ENCODE measurements around the gene CYLD.

CYLD gene

DNA sequence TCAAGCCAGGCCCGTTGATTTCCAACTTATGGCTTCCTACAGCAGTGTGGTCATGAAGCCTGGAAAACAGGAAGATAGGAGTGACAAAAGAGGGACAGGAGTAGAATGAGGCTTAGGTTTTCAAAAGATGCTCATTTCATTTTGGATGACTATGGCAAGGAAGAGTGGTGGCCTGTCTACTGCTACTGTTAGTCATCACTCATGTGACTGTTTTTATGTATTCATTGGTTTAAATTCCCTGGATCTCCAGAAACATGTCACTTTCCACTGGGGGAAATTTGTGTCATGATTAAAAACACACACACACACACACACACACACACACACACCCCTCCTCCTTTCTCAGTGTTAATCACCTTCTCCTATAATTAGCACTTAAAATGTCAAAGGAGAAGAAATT is 1.1 kb upstream of the CYLD start:
- DNase-seq = no peak

DNA sequence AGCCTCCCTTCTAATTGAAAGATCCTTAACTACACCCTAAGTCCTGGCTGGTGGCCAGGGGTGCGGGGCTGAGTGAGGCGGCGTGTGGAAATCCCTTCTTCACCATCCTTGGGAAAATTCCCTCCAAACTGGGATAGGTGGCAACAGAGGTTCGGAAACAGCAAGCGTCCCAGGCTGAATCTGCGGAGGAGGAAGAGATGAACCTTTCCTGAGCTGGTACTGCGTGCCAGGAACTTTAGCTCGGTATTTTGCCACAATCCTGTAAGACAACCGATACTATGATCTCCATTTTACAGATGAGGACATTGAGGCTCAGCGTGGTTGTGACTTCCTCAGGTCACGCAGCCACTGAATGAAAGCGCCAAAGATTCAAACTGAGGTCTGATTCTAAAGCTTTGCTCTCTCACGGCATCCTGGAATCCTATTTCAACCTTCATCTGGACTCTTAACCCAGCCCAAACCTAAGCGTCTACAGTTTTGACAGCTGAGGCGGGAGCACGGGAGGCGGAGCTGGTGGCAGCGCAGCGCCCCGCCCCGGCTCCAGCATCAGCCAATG is 583 bp upstream of the CYLD start:
- no peak for DNase-seq

DNA sequence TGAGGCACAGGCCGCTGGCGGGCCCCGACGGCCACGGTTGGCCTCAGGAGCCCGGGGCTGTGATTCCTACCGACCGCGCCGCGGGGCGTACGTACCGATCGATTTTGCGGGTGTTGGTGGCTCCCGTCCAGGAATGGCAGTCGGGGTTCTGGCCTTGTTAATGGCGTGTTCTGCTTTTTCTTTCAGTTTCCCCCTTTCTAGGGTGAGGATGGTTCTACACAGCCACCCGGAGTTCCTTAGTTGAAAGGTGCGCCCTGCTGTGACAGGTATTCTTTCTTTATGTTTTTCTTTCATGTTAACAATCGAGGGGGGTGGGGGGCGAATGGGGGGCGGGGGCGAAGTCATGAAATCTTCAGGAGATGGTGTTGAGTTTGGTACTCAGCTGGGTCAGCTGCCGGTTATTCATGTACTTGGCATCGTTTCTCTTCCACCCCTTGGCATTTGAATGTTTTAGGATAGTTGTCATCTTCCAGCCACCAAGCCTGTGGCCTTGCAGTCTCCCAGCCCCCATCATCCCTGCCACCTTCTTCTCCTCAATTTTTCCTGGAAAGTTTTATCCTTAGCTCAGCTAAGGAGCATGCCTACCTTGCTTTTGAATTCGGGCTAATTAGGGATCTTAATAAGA is 802 bp downstream of the CYLD start:
- DNase-seq = peak in 7 of 14 donors; percentile 20 to 68 (median 46)

DNA sequence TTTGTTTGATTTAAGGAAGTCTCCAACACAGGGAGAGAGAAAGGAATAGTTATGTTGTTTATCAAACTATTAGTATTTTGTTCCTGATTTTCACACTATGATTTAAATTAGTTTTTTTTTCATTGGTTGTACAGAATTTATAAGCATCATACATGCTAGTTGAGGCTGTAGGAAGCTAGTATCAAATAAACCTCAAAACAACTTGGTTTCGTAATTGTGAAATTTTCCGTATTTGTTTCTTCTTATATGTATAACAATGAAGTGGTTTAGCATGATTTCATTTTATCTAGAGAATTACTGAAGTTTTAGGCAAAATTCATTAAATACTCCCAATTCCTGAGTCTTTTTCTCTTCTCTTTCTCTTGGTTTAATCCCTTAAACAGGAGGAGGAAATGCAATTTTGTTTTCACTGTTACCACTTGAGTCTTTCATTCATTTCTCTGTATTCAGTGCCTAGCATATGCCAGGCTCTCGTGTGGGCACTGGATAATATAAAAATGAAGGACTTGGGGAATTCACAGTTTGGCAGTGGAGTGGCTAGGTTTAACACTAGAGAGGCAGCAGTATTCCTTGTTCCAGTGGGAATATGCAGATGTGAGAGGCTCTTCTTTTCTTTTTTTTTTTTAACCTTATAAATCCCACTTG is 1.8 kb downstream of the CYLD start:
- no peak for DNase-seq

DNA sequence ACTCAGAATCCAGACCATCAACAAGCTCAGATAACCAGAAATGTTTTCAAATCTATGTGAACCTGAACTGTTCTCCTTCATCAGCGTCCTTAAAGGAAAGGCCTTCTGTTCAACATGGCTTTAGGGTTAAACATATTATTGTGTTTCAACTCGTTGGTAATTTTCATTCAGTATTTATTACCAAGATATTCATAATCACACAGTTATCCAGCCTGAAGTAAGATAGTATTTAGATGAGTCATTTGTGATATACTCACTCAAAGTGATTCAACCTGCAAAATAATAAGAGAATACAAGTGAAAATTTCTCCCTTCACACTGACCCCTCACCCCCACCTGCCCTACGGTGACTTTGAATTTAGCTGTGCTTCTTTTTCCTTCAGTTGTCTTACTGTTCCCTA is 3.0 kb downstream of the CYLD start:
- no peak for DNase-seq

DNA sequence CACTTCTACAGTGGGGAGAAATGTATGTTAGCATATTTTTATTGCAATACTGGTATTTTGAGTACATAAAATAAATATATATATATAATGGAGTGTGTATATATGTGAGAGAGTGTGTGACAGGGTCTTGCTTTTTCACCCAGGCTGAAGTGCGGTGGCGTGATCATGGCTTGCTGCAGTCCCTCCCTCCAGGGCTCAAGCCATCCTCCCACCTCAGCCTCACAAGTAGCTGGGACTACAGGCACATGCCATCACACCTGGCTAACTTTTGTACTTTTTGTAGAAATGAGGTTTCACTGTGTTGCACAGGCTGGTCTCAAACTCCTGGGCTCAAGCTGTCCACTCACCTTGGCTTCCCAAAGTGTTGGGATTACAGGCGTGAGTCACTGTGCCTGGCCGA is 4.1 kb downstream of the CYLD start:
- no peak for DNase-seq

DNA sequence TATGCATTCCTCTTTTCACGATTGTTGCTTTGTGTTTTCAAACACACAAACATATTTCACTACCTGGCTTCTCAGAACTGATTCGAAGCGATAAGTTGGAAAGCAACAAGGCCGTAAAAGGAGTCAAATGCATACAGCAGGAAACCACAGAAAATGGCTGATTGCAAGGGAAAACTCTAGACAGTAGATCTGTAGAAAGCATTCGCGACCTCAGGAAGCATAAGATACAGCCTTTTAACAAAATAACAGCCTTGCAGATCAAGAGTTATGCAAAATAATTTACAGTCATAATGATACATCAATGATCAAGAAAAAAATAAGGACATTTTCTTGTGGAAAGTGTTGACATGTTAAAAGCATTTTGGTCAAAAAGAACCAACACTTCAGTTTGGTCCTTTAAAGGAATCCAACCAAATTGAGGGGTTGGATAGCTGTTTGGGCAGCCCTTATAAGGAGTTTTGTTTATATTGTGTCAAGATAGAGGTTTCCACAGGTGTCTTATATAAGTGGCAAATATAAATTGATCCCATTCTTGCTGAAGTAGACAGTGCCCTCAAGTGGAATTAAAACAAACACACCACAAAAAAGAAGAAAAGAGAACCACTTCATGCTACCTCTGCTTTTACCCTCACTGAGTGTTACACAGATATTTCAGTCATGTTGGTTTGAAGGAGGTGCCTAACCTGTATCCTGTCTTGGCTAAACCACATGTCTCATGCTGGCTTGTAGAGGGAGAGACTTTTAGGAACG is 5.5 kb downstream of the CYLD start:
- peak in 1 of 14 donors; percentile 2 for DNase-seq

DNA sequence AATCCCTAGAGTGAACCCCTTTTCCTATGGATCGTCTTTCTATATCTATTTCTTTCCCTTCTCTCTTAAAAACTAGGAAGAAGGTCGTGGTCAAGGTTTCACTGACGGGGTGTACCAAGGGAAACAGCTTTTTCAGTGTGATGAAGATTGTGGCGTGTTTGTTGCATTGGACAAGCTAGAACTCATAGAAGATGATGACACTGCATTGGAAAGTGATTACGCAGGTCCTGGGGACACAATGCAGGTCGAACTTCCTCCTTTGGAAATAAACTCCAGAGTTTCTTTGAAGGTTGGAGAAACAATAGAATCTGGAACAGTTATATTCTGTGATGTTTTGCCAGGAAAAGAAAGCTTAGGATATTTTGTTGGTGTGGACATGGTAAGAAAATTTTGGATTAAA is 9.6 kb downstream of the CYLD start:
- no peak for DNase-seq

DNA sequence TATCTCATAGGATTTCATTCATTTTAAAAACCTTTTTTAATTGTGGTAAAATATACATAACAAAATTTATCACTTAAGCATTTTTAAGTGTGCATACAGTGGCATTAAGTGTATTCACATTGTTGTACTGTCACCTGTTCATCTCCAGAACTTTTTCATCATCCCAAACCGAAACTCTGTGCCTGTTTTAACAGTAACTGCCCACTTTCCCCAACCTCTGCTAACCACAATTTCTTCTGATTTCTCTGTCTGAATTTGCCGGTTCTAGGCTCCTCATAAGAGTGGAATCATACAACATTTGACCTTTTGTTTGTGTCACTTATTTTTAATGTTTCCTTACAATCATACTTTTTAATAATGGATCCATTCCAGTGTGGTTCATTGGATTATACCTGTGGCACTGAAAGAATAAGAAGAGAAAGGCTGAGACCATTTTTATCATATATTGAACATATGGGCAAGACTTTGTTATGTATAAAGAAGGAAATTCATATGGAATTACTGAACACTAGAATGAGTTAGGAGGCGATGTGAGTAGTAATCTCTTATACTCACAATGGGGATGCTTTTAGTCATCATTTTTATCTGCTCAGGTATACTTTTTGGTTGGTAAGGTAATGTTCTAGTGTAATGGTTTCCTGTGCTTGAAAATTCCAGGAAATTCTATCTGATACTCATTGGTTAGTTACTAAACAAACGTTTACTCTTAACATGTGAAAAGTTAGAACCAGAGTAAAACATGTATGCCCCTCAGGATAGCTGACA is 10.8 kb downstream of the CYLD start:
- no peak for DNase-seq

DNA sequence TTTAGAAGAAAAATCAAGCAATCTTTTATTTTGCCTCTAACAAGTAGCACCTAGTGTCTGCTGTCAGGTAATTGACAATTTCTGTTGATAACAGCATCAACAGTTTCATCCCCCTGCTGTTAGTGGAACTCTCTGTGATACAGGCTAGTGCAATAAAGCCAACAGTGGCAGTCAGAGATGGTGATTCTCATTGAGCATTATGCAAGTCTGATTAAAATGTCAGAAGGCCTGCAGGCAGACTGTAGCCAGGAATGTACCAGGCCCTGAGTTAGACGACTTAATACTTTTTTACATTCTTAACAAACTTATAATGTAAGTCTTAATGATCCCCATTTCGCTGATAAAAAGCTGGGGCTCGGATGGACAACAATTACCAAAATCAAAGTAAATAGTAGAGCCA is 14.6 kb downstream of the CYLD start:
- DNase-seq = no peak

DNA sequence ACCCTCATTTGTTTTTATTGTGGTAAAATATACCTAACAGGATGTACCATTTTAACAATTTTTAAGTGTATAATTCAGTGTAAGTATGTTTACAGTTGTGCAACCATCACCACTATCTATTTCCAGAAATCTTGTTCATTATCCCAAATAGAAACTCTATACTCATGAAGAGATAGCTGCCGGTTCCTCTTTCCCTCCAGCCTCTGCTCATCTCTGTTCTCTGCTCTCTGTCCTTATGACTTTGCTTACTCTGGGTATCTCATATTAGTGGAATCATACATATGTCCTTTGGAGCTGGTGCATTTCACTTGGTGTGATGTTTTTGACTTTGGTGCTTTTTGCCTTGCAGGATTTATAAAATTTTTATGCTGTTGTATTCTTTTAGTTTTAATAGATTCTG is 19.4 kb downstream of the CYLD start:
- no peak for DNase-seq

DNA sequence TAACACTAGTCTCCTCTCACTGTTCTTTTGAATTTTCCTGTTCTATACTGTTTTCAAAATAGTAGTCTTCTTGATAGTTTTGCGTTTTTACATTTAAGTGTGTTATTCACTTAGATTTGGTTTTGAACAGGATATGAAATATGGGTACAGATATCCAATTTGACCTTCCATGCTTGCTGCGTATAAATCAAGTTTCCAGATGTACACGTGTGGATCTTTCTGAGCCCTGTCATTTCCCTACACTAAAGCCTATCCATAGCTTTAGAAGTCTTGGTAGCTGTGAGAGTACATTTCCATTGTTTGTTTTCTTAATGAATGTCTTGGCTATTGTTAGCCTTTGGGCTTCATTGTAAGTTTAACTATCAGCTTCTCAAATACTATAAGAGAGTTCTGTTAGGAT is 20.4 kb downstream of the CYLD start:
- DNase-seq = no peak

DNA sequence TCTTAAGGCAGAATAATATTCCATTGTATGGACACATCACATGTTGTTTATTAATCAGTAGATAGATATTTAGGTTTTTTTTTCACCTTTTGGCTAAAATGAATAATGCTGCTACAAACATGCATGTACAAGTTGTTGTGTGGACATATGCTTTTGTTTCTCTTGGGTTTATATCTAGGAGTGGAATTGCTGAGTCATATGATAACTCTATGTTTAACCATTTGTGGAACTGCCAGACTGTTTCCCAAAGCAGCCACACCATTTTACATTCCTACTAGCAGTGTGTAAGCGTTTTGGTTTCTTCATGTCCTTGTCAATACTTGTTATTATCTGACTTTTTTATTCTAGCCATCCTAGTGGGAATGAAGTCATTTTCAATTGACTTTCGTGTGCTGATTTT is 21.3 kb downstream of the CYLD start:
- no peak for DNase-seq

DNA sequence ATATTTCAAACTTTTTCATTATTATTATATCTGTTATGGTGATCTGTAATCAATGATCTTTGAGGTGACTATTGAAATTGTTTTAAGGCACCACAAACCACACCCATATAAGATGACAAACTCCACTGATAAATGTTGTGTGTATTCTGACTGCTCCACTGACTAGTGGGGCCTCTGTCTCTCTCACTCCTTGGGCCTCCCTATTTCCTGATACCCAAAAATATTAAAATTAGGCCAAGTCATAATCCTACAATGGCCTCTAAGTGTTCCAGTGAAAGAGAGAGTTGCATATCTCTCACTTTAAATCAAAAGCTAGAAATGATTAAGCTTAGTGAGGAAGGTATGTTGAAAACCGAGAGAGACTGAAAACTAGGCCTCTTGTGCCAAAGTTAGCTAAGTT is 23.4 kb downstream of the CYLD start:
- DNase-seq = no peak

DNA sequence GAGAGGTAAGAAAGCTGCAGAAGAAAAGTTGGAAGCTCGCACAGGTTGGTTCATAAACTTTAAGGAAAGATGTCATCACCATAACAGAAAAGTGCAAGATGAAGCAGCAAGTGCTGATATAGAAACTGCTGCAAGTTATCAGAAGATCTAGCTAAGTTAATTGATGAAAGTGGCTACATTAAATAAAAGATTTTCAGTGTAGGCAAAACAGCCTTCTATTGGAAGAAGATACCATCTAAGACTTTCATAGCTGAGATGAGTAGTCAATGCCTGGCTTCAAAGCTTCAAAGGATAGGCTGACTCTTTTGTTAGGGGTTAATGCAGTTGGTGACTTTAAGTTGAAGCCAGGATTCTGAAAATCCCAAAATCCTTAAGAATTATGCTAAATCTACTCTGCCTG is 24.0 kb downstream of the CYLD start:
- no peak for DNase-seq

DNA sequence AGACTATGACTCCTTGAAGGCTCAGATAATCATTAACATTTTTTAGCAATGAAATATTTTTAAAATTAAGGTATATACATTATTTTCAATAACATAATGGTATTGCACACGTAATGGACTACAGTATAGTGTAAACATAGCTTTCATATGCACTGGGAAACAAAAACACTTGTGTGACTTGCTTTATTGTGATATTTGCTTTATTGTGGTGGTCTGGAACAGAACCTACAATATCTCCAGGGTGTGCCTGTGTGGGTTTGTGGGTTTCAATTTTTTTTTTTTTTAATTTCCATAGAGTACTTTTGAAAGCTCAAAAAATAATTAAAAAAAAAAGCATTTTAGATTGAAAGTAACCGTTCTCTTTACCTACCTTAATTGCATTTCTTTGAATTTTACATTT is 25.3 kb downstream of the CYLD start:
- DNase-seq = no peak

DNA sequence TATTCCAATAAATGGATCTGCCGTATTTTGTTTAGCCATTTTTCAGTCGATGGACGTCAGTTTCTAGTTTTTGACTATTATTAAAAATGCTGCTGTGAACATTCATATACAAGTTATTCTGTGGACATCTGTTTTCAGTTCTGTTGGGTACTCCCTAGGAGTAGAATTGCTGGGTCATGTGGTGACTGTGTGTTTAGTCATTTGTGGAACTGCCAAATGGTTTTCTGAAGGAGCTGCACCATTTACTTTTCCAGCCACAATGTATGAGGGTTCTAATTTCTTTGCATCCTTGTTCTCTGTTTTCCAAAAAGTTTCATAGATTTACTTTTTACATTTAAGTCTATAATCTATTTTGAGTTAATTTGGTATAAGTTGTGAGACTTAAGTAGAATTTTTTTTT is 29.5 kb downstream of the CYLD start:
- no peak for DNase-seq

DNA sequence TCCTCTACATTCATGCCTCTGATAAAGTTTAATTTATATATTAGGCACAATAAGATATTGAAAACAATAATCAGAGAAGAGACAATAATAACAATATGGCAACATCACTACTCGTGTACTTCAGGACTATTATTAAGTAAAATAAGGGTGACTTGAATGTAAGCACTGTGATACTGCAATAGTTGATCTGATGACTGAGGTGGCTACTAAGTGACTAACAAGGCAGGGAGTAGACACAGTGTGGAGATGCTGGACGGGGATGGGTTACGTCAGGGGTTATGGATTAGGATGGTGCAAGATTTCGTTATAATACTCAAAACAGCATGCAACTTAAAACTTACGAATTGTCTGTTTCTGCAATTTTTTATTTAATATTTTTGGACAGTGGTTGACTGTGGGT is 32.5 kb downstream of the CYLD start:
- no peak for DNase-seq

DNA sequence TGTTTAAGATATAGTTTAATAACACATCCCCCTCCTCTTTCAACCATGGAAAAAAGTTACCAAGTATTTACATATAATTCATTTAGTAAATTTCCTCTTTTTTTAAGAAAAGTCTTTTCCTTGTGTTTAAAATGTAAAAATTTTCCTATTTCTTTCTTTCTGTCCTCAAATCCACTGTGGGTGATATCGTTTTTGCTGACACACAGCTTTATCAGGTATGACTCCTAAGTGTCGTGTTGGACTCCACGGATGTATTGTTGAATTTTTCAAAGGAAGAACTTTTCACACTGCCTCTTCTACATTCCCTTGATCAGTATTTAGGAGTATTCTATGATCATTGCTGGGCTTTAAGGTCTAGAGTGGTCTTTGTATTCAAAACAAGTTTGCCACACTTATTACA is 33.1 kb downstream of the CYLD start:
- no peak for DNase-seq

DNA sequence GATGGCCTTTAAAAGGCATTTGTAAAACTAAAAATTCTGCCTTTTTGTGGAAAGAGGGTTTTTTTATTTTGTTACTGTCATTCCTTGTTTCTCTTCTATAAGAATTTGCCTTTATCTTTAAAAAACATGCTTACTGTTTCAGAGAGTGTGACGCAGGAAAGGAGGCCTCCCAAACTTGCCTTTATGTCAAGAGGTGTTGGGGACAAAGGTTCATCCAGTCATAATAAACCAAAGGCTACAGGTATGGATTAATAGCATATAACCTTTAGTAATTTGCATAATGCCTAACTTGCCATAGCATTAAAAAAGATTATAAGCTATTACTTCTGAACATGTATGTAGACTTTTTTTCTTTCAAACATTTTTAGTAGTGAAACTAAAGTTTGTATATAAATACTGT is 34.2 kb downstream of the CYLD start:
- DNase-seq = no peak

DNA sequence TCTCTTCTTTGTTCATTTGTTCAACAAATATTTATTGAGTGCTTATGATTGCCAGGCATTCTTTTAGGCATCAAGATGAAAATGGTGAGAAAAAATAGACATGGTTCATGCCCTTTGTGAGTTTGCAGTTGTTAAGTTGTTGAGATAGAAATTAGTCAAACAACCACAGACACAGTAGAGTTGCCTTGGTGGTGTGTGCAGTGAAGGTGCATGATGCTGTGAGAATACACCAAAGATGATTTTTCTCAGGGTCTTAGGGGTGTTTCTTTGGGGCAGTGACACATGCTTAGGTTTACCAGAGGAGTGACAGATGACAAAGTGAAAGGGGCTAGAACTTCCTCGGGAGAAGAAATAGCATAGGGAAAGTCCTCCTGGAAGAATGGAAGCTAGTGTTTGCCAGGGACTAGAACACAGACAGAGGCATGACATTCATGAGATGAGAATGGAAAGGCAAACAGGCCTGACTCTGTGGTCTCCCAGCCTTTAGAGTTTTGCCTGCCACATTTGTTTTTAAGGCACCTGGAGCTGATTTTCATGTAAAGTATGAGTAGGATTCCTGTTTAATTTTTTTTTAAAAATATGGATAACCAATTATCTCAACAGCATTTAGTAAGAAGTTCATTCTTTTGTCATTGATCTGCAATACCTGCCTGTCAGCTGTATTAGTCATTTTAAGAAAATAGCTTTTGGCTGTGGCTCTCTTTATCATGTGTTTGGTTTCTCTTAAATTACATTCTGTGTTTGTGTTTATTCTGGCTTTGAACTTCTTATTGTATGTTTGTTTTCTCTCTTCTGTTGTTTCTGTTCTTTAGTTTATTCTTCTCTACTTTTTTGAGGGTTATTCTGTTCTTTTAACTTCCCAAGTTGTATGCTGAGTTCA is 36.6 kb downstream of the CYLD start:
- DNase-seq = no peak

DNA sequence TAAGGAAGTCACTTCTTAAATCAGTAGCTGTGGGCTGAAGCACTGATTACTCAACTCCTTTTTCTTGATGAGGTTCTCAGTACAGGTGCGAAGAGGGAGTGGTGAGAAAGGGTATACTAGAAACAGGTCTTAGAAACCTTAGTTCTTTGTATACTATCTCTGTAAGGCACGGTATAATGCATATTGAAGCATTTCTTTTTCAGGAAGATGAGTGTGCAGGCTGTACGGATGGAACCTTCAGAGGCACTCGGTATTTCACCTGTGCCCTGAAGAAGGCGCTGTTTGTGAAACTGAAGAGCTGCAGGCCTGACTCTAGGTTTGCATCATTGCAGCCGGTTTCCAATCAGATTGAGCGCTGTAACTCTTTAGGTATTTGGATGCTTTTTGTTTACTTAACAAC is 39.2 kb downstream of the CYLD start:
- DNase-seq = no peak

Measured in C1 segment of cervical spinal cord (tissue), 14 donors.